GM12892 (cell line): ENCODE measurements around the gene UST.

ENCODE experiments used
- DNase-seq: peaks from one replicate; pipeline ENCODE4 v3.0.0; 2011; ENCODE audit not compliant: insufficient read length
- FAIRE-seq: peaks from 2 replicates; lab custom pipeline; 2011; peaks lifted over from hg19 to GRCh38; lab: Jason Lieb, UNC
- POLR2A ChIP-seq: IDR thresholded peaks from 2 replicates; pipeline ENCODE4 v1.6.1; 2011; ENCODE audit warnings: low read depth, low read length, control low read depth
- POLR2AphosphoS5 ChIP-seq: IDR thresholded peaks from 2 replicates; pipeline ENCODE4 v1.6.1; 2011; ENCODE audit warnings: low read depth, low read length, control low read depth
- TAF1 ChIP-seq: IDR thresholded peaks from 2 replicates; pipeline ENCODE4 v1.6.1; 2011; ENCODE audit warnings: low read depth, mild to moderate bottlenecking, control low read depth, low read length, borderline replicate concordance

The UST gene

DNA sequence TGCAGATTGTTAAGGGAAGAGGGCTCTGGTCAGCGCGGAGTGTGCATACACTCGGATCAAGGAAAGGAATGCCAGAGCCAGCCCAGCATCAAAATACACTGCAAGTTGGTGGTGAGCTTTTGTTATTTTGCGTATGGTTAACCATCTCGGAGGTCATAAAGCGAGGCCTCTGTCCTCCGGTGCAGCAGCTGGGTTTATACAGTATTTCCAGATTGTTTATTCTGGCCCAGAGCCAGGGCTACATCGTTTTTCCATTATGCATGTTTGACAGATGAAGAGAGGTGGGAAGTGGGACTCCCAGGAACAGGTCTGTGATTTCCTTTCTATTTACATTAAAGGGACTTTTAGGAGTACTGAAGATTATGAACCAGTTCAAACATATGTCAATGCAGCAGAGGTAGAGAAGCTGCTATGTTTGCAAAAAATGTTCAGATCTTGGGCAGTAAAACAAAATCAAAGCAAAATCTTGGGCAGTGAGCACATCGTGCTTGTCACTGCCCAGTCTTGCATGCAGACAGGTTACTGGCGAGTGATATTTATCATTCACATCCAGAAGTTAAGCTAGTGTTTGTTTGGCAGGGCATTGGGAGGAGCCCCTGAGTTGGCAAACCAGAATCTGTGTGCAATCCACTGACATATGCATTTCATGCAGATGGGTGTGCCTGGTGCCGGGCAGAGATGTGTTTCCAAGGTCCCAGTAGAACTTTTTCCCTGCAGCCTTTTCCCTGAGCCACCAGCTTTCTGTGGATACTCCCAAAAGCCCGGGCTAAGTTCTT lies 314.3 kb downstream of the UST start:
- DNase-seq = no peak
- TF ChIP-seq POLR2A = peak; percentile 40; the same call in 1 of the 2 replicates
- TF ChIP-seq POLR2AphosphoS5 = no peak
- FAIRE-seq = peak; percentile 66

DNA sequence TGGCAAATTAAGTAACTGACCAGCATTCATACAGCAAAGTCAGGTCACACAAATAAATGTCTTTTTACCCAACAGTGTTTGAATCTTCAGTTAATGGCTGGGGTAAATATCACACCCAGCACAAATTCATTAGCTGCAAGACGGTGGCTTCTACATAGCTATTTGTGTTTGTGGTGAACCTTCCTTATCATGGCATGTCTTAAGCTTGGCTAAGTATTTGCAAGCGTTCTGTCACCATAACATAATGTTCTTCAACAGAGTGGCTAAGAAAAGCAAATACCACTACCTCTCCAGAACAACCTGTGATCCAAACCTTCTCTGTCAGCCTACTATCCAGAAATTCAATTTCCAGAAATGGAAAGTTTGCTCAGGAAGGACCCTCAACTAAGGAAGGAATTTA lies 315.1 kb downstream of the UST start:
- DNase-seq (no peak), FAIRE-seq (peak; percentile 74)
- TF ChIP-seq POLR2A = no peak
- TF ChIP-seq POLR2AphosphoS5 = no peak
- no peak for TF ChIP-seq TAF1

DNA sequence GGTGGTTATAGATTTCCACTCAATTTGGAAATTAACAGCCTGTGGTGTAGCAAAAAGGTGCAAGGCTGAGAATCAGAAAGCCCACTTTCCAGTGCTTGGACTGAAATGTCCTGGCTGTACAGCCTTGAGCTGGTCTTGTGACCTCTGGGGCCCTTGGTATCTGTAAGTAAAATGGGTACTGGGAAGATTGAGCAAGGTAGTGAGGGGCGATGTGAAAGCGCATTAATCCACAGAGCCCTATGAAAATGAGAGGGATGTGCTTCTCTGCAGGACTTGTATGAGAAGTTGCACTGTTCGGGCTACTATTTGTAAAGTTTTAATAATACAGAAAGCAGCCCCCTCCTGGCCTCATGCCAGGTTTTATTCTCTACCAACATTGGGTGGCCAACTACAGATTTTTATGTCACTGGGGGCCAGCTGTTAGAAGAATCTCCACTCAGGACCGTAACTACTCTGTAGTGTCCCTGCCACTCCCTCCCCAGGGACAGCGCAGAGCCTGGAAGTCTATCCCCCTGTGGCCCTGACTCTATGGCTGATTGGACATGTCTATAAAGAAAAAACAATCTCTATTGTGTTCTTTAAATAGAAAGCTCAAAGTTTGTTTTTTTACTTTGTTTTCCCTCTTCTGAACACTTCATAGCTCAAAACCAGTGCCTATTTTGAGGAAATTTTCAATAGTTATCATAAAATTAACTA lies 316.0 kb downstream of the UST start:
- TF ChIP-seq POLR2AphosphoS5 (no peak), TAF1 (no peak), POLR2A (no peak)
- DNase-seq (no peak), FAIRE-seq (peak; percentile 30)

DNA sequence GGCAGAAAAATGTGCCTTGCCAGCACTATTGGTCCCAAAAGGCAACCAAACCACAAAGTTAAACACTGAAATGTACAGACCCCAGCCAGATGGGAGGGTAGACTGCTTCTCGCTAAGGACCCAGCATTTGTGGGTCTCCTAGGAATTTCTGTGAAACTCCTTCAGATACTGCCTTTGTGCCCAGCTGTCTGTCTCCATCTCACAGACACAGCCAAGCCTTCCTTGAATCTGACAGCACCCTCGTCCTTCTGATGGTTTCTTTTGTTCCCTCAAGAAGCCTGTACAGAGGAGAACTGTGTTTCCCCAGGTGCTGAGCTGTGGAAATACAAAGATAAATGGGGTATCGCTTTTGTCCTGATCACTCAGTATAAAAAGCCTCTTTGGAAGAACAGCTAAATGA lies 316.6 kb downstream of the UST start:
- FAIRE-seq = no peak

DNA sequence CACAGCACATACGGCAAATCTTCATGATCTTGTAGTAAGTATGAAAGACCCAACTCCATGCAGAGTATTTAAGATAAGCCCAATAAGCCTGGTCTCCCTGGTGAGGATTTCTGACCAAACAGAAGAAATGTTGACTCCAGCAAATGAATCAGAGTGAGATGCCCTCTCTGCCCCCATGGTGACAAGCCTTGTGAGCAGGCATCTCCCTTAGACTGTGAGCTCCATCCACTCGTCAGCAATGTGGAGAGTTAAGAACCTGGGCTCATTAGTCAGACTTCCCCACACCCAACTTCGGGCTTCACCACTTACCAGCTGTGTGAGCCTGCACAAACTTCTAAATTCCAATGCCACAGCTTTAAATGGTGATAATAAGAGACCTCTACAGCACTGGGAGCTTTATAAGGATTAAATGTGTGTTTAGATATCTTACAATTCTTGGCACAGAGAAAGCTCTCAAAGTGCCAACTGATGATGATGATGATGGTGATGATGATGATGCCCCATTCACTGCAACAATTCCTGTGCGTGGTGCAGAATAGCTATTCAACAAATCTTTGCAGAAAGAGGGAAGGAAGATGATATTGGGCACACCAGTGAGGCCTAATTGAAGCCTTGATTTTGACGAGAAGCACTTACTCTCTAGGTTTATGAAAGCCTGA lies 317.3 kb downstream of the UST start:
- FAIRE-seq (no peak), DNase-seq (no peak)
- TF ChIP-seq POLR2A (no peak), TAF1 (no peak), POLR2AphosphoS5 (no peak)

More for the DNA sequence above, 316.6 kb downstream of the UST start:
- no peak for DNase-seq
- TF ChIP-seq POLR2AphosphoS5 (no peak), POLR2A (no peak), TAF1 (no peak)

DNA sequence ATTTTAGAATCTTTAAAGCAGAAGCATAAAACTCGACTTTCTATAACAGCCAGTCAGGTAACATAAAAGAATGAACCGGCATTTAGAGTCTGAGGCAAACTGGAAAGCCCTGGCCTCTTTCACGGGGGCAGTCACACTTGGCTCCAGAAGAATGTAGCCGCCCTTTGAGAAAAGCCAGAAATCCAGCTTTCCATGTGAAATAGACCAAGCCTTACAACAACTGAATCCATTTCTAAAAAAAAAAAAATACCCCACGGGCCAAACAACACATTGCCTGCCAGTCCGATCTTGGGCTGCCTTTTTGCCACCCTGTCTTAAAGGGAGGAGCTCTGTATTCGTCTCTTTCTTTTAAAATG lies 317.8 kb downstream of the UST start:
- FAIRE-seq (no peak), DNase-seq (no peak)
- TF ChIP-seq TAF1 (no peak), POLR2A (no peak), POLR2AphosphoS5 (no peak)

DNA sequence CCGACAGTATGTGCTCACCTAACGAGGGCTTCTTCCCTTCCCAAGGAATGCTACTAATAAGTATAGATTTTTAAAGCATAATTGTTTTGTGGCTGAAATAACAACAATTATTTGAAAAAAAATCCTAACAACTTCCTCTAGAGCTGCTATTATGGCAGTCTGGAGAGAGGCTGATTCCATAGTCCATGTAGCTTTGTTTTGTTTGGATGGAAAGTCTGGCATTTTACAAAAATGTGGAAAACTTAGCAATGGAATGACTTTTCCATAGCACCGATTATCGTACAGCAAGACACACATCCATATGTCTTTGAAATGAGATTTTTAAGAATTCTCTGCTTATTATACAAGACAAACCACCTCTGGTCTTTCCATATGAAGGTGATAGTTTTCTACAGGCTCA lies 318.3 kb downstream of the UST start:
- TF ChIP-seq POLR2AphosphoS5 (no peak), POLR2A (no peak), TAF1 (no peak)
- DNase-seq (no peak), FAIRE-seq (no peak)

DNA sequence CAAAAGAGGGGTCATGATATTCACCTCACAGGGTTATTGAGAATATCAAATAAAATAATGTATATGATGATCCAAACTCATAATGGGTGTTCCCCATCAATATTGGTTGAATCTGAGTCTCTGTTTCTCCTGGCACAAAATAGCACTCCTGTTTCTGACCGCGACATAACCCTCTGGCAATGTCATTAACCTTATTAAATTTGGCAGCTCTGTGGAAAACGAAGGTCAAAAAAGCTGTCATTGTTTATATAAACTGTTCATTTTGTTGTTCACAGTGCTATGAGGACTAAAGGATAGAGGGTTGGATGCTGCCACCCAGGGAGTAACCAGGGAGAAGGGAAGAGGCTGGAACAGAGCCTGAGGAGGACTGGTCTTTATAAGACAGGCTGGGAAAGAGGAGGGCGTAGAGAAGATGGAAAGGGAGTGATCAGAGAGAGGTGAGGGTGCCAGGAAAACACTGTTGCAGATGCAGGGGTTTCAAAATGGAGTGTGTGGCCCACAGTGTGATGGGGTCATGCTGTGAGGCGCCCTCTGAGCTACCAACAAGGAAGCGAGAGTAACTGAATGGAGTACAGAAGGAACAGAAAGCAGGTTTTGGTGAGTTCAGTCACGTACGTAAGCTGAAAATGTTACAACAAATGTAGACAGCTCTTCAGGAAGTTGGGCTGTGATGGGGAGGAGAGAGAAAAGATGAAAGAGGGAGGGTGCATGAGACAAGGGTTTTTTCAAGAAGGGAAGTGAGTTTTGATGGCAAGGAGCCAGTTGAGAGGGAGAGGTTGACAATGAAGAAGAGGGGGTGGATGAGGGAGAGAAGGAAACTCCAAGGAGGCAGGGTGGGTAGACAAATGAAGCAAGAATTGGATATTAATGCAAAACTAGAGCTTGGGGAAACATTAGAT lies 319.1 kb downstream of the UST start:
- FAIRE-seq (peak; percentile 97), DNase-seq (no peak)
- peak; percentile 70; the same call in 1 of the 2 replicates for TF ChIP-seq TAF1
- peak; percentile 70 for TF ChIP-seq POLR2A
- TF ChIP-seq POLR2AphosphoS5 = peak; percentile 81

DNA sequence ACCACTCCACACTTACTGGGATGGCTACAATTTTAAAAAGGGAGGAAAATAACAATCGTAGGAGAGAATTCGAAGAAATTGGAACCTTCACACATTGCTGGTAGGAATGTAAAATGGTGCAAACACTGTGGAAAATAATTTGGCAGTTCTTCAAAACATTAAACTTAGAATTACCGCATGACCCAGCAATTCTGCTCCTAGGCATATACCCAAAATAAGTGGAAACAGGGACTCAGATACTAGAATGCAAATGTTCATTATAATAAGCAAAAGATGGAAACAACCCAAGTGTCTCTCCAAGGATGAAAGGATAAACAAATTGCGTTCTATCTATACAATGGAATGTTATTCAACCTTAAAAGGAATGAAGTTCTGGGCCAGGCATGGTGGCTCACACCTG lies 325.2 kb downstream of the UST start:
- FAIRE-seq (no peak), DNase-seq (no peak)
- TF ChIP-seq POLR2A (no peak), TAF1 (no peak), POLR2AphosphoS5 (no peak)

DNA sequence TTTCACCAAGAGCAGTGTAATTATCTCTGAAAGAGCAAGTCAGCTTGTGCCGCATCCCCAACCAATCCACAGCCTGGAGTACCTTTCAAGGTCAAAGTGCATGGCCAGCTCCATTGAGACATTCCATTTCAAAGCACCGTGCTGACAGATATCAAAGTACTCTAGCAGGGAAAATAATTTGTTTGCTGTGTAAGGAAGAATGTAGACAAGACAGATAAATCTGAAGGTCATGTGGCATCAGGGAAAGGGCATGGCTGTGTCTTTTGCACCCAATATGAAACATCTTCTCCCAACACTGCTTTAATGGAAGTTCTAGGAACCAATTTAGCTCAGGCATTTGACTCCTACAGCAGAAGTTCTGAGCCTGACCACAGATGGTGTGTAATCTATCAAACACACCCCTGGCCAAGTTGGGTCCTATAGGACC lies 328.0 kb downstream of the UST start:
- DNase-seq = no peak

DNA sequence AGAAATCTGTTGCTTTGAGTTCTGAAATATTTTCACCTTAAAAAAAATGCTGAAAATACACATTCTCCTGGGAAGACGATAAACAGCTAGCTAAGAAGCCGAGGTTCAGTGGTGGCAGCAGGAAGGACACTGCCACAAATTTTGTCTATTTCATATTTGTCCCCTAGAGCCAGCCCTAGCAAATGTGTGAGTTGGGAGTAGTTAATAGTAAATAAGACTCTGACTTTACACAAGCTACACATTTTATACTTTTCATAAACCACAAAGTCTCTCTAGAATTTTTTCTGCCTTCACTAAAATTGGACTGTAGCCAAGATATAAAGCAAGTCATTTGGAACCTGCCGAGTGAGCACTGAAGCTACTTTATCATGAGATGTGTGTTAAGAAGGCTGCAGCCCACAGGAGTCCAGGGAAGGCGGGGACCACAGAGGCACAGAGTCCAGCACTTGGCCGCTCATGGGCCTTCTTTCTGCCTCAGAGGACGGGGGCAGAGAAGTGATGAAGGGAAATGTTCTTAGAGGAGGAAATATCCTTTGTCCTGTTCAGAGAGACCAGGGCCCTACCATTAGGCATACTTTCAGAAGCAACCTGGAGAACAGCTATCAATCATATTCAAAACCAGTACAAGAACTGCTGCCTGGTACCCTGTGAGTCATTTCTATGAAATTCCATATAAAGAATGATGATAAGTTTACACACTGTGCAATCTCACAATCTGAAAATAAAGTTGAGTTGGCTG lies 329.0 kb downstream of the UST start:
- no peak for TF ChIP-seq POLR2A
- TF ChIP-seq TAF1 = no peak
- no peak for TF ChIP-seq POLR2AphosphoS5
- no peak for DNase-seq
- FAIRE-seq = peak; percentile 9

More for the DNA sequence above, 328.0 kb downstream of the UST start:
- FAIRE-seq = peak; percentile 66
- no peak for TF ChIP-seq TAF1
- no peak for TF ChIP-seq POLR2AphosphoS5
- no peak for TF ChIP-seq POLR2A
